Amygdala (tissue), 56 donors: ENCODE results near the gene TULP1.

Source experiments
- DNase-seq, 56 donors: peaks; one replicate each; lab custom pipeline; 2025; lab: John Stamatoyannopoulos, UW

The TULP1 gene

DNA sequence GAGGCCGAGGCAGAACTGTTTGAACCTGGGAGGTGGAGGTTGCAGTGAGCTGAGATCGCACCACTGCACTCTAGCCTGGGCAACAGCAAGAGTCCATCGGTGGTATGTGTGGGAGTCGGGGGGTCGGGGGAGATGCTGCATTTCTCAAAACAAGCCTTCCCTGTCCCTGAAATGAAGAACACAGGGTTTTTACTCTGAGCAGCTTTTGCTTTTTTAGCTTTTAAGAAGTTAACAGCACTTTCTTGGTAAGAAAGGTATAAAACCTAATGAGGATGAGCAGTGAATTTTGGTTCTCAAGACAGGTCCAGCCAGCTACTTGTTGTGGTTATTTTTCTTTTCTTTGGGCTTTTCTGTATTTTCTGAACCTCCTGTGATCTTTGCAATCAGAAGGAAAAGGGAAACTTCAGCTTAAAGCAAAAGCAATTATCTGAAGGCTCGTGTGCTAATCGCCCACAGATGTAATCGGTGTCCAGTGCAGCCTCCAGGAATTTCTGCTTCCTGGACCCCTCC, 40.8 kb downstream of the TULP1 start:
- no peak for DNase-seq

DNA sequence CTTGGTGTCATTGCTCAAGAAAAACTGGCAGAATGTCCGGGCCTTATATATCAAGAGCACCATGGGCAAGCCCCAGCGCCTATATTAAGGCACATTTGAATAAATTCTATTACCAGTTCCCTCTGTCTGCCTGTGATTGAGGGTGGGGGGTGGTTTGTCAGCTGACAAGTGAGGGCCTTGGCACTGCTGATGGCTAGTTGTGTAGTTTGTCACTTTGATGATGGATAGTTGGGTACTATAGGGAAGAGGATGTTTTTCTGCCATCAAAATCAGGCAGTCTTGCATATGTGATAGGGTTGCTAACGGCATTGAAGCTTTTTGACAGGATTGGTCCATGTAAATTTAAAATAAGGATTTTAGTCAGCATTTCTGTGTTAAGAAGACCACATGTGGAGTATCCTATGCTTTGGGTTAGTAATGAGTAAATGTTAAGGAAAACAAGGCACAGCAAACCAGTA, 42.0 kb downstream of the TULP1 start:
- no peak for DNase-seq

DNA sequence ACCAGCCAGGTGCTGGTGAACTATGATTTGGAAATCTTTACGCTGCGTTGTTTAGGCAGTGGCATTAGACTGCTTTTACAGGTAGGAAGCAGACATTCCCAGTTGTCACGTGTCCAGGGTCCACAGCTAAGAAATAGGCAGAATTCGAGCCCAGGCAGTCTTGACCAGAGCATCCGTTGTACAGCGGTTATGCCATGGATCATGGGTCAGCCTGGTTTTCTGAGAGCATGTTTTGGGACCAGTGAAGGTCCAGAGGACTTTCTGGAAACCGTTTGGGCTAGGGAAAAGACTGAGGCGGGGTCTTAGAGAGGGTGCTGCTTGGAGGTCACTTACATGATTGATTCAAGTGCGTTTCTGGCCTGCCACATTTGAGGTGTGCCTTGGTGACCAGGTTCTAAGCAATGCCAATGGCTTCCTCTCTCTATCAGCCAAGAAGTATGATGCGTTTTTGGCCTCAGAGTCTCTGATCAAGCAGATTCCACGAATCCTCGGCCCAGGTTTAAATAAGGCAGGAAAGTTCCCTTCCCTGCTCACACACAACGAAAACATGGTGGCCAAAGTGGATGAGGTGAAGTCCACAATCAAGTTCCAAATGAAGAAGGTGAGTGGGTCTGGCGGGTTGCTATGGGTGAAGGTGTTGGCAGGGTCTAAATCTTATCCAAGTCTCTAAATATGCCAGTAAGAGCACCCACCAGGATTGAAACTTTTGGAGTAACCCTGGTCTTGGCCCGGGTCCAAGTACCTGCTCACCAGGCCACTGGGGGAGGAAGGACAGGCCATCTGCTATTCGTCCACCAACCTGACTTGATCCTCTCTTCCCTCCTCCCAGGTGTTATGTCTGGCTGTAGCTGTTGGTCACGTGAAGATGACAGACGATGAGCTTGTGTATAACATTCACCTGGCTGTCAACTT, 42.7 kb downstream of the TULP1 start:
- peak in 1 of 56 donors; percentile 8 for DNase-seq

DNA sequence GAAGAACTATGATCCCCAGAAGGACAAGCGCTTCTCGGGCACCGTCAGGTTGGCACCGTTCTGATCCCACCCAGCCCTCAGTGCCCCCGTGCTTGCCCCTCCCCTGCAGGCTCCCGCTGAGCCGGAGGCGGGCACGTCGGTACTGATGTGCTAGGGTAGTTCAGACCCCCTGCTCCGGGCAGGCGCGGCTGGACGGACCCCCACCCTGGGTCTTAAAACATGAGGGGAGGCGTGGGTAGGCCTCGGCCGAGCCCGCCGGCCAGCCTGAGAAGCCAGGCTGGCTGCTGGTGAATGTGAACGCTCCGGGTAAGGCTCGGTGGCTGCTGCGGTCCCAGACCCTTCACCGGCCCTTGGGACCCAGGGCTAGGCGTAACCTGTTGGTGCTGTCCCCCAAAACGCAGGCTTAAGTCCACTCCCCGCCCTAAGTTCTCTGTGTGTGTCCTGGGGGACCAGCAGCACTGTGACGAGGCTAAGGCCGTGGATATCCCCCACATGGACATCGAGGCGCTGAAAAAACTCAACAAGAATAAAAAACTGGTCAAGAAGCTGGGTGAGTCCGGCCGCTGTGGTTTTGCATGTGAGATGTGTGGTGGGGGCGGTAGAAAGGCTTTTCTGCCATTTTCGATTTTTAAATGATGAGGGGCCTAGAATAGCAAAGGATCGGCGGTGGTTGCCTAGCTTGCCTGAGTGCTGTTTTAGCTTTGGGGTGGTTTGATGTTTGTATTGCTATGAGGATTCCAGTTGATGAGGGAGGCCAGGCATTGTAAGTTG, 43.5 kb downstream of the TULP1 start:
- DNase-seq: peak in 6 of 56 donors; percentile 51 to 75 (median 62)

DNA sequence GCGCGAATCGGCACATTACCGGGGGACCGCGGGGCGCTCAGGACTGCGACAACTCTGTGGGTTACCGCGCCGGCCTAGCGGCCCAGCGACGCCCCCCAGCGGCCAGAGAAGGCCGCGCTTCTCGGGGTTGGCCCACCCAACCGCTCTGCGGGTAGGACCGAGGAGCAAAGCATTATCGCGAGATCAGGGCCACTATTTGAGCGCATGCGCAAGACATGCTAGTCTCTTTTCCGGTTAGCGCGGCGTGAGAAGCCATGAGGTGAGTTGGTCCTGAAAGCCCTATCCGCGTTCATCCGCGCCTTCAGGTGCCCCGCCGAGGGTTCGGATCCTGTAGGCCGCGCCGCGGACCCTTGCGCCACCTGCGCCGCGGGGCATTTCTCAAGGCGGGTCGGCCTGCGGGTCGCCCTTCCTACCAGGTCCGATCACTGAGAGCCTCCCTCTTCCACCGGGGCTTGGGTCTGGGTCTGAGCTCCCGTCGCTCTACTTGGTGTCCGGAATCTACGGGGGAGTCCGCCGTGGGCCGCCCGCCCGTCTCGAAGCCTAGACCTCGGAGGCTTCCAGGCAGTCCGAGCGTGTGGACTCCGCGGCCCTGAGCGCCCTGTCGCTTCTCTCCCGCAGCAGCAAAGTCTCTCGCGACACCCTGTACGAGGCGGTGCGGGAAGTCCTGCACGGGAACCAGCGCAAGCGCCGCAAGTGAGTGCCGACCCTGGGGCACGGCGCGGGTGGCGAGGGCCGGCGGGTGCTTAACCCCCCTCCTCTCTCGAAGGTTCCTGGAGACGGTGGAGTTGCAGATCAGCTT, 44.3 kb downstream of the TULP1 start, which contains the start of gene RPL10A:
RPL10A (plus strand) TSS at position 221 of the 799 bp plus-strand sequence; CDS start at position 255, 34 bp downstream.
- DNase-seq: peak; percentile 60 to 97 (median 90)

DNA sequence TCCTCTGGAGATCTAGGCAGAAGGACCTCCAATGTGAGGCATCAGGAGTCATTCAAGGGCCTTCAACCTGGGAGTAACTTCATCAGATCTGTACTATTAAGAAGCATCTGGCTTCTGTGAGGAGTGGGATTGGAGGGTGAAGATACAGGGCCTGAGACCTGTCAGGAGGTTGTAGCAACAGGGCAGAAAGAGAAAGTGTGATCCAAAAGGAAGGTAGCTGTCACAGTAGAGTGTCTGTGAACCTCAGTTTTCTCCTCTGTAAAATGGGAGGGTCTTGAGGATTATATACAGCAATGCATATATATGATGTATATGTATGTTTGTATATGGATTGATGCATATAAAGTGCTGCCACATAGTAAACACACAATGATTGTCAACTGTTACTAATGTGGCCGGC, 47.0 kb downstream of the TULP1 start:
- DNase-seq: no peak

DNA sequence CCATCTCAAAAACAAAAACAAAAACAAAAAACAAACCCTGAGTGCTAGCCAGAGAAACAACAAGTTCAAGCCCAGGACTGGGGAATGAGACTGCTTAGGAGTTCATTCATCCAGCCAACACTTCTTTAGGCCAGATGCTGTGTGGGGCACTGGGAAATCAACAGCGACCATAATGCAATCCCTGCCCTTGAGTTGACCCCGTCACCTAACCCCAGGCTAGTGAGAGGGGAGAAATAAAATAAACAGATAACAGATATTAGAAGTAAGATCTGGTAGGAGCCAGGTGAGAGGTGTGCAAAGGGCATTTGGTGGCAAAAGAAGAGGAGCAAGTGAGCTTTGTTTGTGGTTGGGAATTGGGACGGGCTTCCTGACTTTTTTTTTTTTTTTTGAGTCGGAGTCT, 49.4 kb downstream of the TULP1 start:
- no peak for DNase-seq

DNA sequence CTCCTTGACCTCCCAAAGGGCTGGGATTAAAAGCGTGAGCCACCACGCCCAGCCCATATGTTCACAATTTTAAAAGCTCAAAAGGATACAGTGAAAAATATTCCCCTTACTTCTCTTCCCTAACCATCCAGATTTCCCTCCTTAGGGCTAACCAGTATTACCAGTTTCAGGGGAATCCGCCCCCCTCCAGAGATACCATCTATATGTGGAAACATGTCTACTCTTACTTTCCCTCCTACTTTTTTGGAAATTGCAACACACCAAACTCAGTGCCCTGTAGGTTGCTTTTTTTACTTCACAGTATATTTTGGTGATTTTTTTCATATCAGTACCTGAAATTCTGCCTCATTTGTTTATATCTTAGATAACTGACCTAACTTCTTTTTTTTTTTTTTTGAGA, 51.4 kb downstream of the TULP1 start:
- DNase-seq: no peak

DNA sequence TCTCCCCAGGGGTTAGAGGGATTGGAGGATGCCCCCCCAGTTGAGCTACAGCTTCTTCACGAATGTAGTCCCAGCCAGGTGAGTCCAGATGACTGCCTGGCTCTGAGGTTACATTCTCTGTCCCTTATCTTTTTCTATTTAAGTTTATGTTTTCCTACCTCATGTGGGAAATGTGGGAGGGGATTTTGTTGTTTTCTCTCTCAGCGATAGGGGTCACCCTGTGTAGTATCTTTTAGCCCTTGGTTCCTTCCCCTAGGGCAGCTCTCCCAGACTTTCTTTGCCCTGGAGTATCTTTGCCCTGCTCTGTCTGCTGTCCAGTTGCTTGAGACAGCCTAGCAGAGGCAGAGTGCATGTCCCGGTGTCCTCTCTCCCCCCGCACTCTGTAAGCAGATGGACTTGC, 54.8 kb downstream of the TULP1 start:
- DNase-seq: no peak

DNA sequence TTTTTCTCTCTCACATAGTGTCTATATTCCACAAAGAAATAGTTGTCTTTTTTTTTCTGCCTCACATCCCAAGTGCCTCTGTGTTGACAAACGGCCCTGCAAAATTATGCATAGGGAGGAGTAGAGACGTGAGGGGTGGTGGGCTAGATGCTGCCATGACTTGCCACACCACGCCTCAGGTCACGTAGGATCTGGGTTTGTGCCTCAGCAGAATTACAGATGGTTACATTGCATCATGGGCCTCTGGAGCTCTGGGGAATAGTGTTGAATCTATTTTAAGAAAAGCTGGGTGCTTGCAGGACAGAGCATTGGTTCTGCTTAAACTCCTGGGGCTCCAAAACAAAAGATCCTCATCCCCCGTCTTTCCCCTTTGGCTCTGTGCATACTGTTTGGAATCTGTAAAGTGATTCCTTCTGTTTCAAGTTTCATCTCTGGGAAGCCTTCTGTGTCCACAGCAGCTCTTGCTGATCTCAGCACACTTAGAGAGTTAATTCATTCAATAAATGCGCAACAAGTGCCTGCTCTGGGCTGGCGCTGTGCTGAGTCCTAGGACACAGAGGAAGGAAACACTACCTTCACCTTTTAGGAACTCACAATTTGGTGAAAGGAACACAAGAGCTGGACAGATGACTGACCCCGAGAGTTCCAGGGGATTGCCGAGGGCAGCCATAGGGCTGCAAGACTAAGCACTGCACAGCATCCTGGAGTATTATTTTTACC, 58.1 kb downstream of the TULP1 start:
- no peak for DNase-seq

DNA sequence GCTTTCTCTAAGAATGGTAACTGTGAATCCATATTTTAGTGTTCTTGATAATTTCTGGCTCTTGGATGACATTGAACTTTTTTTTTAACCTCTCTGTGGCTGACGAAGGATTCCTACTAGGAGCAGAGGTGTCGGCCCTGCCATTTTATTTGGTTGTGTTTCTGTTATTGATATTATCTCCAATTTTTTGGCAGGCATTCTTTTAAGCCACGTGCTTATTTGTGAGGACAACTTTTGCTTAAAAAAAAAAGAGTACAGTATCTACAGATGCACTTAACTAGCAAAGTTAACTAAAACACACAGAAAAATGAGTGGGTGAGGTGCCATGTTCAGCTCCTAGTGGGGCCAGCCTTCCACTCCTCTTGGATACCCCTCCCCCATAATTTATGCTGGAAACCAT, 59.5 kb downstream of the TULP1 start:
- DNase-seq: no peak

DNA sequence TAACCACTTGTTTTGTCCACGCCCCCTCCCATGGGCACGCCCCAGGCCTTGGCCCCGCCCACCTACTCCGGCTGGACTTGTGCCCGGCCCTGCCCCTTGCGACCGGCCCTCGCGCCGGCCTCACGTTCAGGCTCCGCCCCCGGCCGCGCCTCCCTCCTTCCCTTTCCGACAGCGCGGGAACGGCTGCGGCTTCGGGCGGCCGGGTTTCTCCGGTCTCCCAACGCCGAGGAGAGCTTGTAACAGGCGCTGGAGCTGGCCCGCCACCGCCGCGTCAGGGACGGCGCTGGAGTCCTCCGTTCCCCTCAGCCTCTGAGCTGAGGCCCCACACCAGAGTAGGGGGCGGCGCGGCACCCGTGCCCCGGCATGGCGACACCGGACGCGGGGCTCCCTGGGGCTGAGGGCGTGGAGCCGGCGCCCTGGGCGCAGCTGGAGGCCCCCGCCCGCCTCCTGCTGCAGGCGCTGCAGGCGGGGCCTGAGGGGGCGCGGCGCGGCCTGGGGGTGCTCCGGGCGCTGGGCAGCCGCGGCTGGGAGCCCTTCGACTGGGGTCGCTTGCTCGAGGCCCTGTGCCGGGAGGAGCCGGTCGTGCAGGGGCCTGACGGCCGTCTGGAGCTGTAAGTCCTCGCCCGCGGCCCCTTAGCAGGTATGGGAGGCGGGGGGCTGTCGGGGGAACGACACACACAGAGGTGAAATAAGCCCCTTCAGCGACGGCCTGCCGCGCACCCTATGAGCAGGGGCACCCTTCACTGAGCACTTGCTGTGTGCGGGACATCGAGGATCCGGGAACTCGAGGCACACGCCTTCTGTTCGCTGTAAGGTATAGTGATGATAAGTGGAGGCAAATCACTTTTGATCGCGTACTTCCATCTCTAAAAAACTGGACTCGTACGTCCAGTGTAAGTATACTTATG, 60.3 kb downstream of the TULP1 start, which contains the start of gene FANCE:
FANCE (plus strand) TSS at position 156 of the 908 bp plus-strand sequence; CDS start at position 364, 208 bp downstream.
- DNase-seq: peak in 55 of 56 donors; percentile 50 to 95 (median 81)

DNA sequence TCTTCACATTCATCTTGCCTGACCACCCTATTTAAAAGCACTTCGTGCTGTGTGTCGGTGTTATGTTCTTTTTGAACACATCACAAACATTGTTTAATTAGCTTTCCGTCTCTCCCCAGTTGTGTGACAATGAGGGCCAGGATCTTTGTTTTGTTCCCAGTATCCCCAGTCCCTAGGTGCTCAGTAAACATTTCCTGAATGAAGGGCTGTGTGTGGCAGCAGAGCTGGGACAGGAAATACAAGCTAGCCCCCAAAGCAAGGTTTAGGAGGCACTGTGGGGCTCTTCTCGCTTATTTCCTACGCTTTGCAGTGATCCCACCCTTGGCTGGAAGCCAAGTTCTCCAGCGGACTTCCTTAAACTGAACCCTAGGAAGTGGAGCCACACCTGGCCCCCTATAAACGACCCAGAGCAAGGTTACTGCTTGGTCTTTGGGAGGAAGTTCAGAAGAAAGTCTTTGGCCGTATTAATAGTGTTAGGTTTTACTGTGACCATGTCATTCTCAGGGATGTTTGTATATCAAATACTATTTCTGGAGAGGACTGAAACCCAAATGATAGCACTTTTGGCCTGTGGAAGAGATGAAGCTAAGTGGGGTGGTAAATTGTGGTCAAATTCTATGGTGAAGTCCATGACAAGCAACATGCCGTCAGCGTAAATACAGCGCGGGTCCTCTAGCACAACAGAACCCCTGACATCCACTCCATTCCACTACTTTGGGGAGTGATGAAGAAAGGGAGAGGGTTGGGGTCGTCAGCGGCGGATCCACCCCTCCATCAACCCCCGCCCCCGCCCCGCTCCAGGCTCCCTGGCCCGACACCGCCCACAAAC, 61.1 kb downstream of the TULP1 start:
- DNase-seq: peak in 2 of 56 donors; percentile 12

DNA sequence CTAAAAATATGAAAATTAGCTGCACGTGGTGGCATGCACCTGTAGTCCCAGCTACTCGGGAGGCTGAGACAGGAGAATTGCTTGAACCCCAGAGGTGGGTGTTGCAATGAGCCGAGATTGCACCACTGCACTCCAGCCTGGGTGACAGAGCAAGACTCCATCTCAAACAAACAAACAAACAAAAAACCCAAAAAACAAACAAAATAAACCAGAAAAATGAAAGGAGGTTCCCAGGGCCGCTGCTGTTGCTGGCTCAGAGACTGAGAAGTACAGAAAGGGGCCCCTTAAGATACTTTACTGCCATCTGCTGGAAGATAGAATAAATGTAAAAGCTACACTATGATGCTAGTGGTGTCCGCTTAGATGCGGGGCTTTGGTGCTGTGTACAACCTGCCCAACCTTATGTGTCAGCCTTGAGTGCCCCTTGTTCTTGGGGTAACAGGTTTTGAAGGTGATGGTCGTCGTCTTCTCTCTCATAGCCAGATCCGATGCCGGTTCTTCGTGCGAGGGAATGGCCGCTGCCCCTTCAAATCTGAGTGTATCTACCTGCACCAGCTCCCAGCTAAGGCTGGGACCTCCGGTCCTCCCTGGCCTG, 63.3 kb downstream of the TULP1 start:
- DNase-seq: peak in 18 of 56 donors; percentile 8 to 64 (median 27)

DNA sequence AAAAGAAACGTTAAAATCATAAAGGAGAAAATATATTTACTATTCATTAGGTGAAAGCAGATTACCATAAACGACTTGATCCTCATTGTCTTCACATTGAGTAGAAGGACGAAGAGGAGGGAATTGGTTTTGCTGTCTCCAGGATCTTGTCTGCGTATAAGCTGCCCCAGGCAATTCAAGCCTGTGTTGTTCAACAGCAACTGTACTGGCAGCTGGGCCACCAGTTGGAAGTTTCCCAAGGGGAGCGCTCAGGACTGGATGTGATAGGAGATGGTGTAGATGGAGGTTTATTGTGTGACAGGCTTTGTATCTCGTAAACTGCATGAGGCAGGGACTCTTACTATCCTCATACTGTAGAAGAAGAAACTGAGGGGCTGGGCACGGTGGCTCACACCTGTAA, 64.5 kb downstream of the TULP1 start:
- no peak for DNase-seq
